PC-3 (cell line): ENCODE data around the gene OTUB1.

Experiments
- CTCF ChIP-seq: fragments of 300-600 bp; sonication (generic); conservative IDR thresholded peaks from 2 replicates; pipeline ENCODE4 v1.5.1; 2017; ENCODE audit warnings: antibody characterized with exemption, low read depth, mild to moderate bottlenecking, low read length
- EZH2 ChIP-seq: fragments of 300-600 bp; sonication (generic); IDR thresholded peaks from one replicate; pipeline ENCODE4 v1.6.1; 2017; ENCODE audit warnings: antibody characterized with exemption, mild to moderate bottlenecking, low read length; ENCODE audit not compliant: unreplicated experiment
- EZH2phosphoT487 ChIP-seq: fragments of 300-600 bp; sonication (generic); IDR thresholded peaks from 2 replicates; pipeline ENCODE4 v1.6.1; 2018; ENCODE audit warnings: mild to moderate bottlenecking, antibody characterized with exemption, low read length, borderline replicate concordance

DNA sequence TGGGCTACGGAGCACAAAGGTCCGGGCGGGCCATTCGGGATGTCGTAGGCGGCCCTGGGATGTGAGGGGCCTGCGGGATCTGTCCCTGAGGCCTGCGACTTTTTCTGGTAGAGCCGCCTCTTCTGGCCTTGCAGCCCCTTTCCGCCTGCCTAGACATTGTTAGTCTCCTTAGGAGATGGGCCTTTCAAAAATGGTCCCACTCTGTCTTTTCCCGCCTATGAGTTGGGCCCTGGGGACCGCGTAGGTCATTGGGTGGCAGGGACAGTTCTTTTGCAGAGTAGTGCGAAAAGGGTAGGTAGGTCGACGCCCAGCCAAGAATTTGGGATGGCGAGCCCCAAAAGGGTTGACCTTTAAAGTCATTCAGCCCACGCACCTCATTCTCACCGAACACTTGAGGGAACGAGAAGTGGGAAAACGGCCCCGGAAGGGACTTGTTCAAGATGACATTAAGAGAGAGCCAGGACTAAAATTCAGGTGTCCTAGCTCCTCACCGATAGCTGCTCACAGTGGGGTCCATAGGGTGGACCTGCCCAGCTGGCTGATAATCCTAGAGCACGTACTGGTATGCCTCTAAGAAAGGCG lies 785 bp downstream of the OTUB1 start:
- no peak for TF ChIP-seq CTCF
- no peak for TF ChIP-seq EZH2phosphoT487
- TF ChIP-seq EZH2: no peak
